Esophagus squamous epithelium (tissue), 4 donors: ENCODE measurements around the gene RPS6KC1.
"Not testable (repeated sequence)": the region's sequence is repeated elsewhere in the genome, so short reads cannot be mapped to it uniquely, and the experiment has no call there.

Experiments used
- CTCF ChIP-seq, 6 experiments: fragments of 450-650 bp in 4 of 6; fragments of 200-600 bp in 2 of 6; sonication (generic) in 2 of 6; IDR thresholded peaks; one replicate each; pipeline ENCODE4 v1.5.1; 2016 to 2019; ENCODE audit warnings: antibody characterized with exemption in 6 of 6, mild to moderate bottlenecking in 4 of 6, moderate library complexity in 4 of 6
- POLR2A ChIP-seq, 4 donors: fragments of 450-650 bp; IDR thresholded peaks; one replicate each; pipeline ENCODE4 v1.6.1; 2017; ENCODE audit warnings: antibody characterized with exemption in 4 of 4, mild to moderate bottlenecking in 4 of 4, moderate library complexity in 3 of 4

GRCh38 chr1:213301524-213301923 is 250.5 kb downstream of the RPS6KC1 start:
- TF ChIP-seq POLR2A, CTCF (IDR thresholded peaks at IDR 0.05): not testable (repeated sequence)
